Measurements from ENCODE around the gene ZFC3H1. TPM values are rescaled to one million over a fixed set of nuclear protein-coding genes. Genes with fewer than 3 reads are reported as not detected.

The ZFC3H1 gene
- total and polyA plus RNA-seq, 12 donors, result 6.9 to 26.5 (median 17.2) TPM

DNA sequence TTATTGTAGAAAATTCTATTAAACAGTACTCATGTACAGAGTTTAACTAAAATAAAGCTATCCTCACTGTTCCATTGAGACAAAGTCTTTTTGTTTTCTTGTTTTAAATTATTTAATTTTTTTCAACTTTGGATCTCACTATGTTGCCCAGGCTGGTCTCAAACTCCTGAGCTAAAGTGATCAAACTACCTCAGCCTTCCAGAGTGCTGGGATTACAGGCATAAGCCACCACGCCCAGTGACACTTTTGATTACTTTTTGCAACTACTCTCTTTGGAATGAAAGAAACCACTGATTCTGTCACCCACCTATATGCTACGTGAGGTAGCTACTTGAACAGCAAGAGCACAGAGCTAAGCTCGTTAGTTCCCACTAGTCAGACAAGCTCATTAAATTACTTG is 17.1 kb downstream of the ZFC3H1 start:
- DNase-seq (no peak), ATAC-seq (no peak)
- no peak for TF ChIP-seq CTCF (IDR thresholded peaks at IDR 0.05)
- WGBS, 2 donors, result 97 to 99% methylated on average over 3 of the region's 3 CpGs
- peaks cover 0 to 37% (median 7%) of the 10 kb centered on the region in 9 donors for H3K4me1 ChIP-seq
- H3K27me3 ChIP-seq, result no peaks in the 10 kb centered on the region
- H3K4me3 ChIP-seq, result no peak overlapping the region
- H3K27ac ChIP-seq, result peak overlapping the region in 2 of 10 donors; percentile 32 to 71
- peaks cover 0 to 97% (median 41%) of the 10 kb centered on the region in 9 donors for H3K36me3 ChIP-seq
- intact Hi-C loops (cut with DNase I), result loop anchor here in 1 of 10 donors (10.0 kb wide), 1 partner anchor 98 kb away; no protein-coding TSS in a partner anchor
- H3K9me3 ChIP-seq, result no peaks in the 10 kb centered on the region

DNA sequence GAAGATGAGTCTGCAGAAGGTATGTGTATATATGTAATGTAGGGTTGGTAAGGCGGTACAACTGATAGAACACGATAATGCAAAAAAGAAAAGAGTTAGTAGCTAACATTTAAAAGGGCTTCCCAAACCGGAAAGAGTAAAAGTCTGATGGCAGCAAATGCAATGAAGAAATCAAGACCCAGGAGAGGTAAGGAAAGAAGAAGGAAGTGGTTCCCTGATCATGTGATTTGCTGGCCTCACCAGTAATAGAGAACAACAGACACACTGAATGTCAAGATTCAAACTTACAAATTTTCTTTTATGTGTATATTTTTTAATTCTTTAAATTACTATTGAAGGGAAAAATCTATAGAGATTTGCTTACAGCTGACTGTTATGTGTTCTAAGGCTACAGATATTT is 18.4 kb downstream of the ZFC3H1 start:
- Histone ChIP-seq H3K36me3 (peaks cover 0 to 99% (median 44%) of the 10 kb centered on the region in 9 donors), H3K9me3 (no peaks in the 10 kb centered on the region)
- intact Hi-C loops (cut with DNase I), result loop anchor here in 1 of 10 donors (10.0 kb wide), 1 partner anchor 100 kb away; no protein-coding TSS in a partner anchor

DNA sequence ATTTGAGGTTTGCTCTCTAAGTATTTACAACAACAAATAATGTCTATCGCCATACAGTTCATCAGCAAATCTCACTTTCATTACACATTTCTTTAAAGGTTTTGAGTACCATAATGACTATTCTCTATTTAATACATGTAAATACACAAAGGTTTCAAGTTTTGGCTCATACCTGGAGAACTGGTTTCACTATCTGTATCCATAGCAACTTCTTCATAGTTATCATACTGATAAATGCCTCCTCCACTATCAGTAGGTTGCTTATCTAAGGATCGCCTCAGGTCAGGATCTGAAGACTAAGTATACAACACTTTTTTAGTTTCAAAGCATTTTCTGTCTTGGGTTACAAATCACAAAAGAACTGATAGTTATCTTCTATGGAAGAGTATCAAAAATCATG is 21.4 kb downstream of the ZFC3H1 start:
- DNase-seq (no peak), ATAC-seq (no peak)
- Histone ChIP-seq H3K4me3 (no peak overlapping the region), H3K9me3 (no peaks in the 10 kb centered on the region), H3K27ac (no peak overlapping the region), H3K36me3 (peaks cover 0 to 100% (median 44%) of the 10 kb centered on the region in 9 donors), H3K27me3 (no peaks in the 10 kb centered on the region), H3K4me1 (peaks cover 0 to 20% (median 6%) of the 10 kb centered on the region in 9 donors)
- intact Hi-C loops (cut with DNase I), result loop anchor here in 2 of 10 donors (5.0 to 10.0 kb wide), 2 partner anchors 103 to 105 kb away; no protein-coding TSS in a partner anchor
- 83 to 85% methylated on average over 2 of the region's 2 CpGs for WGBS, 2 donors
- TF ChIP-seq CTCF (IDR thresholded peaks at IDR 0.05), result no peak

More for the DNA sequence above, 18.4 kb downstream of the ZFC3H1 start:
- no peak for TF ChIP-seq CTCF (IDR thresholded peaks at IDR 0.05)
- Histone ChIP-seq H3K4me1 (peaks cover 0 to 25% (median 2%) of the 10 kb centered on the region in 9 donors), H3K27me3 (no peaks in the 10 kb centered on the region), H3K27ac (peak overlapping the region in 4 of 10 donors; percentile 1 to 71 (median 19)), H3K4me3 (no peak overlapping the region)
- peak in 1 of 8 donors; percentile 28 for ATAC-seq
- DNase-seq, result no peak
- 78 to 91% methylated on average over 3 of the region's 3 CpGs for WGBS, 2 donors

- H3K36me3 ChIP-seq, result peaks cover 0 to 100% (median 40%) of the 10 kb centered on the region in 9 donors
These were observed 22.3 kb downstream of the ZFC3H1 start for GRCh38 chr12:71641390-71641789.

More at GRCh38 chr12:71641390-71641789, 22.3 kb downstream of the ZFC3H1 start:
- no peak for TF ChIP-seq CTCF (IDR thresholded peaks at IDR 0.05)
- DNase-seq, result no peak
- no peaks in the 10 kb centered on the region for H3K9me3 ChIP-seq
- no peak overlapping the region for H3K4me3 ChIP-seq
- no peaks in the 10 kb centered on the region for H3K27me3 ChIP-seq
- 65 to 72% methylated on average over 2 of the region's 2 CpGs for WGBS, 2 donors
- intact Hi-C loops (cut with DNase I), result loop anchor here in 2 of 10 donors (5.0 to 10.0 kb wide), 2 partner anchors 103 to 106 kb away; no protein-coding TSS in a partner anchor
- ATAC-seq, result no peak
- no peak overlapping the region for H3K27ac ChIP-seq
- H3K4me1 ChIP-seq, result peaks cover 0 to 19% (median 6%) of the 10 kb centered on the region in 9 donors

Measured in heart right ventricle (tissue), 16 donors.